ENCODE measurements around the gene TMEM196.

DNA sequence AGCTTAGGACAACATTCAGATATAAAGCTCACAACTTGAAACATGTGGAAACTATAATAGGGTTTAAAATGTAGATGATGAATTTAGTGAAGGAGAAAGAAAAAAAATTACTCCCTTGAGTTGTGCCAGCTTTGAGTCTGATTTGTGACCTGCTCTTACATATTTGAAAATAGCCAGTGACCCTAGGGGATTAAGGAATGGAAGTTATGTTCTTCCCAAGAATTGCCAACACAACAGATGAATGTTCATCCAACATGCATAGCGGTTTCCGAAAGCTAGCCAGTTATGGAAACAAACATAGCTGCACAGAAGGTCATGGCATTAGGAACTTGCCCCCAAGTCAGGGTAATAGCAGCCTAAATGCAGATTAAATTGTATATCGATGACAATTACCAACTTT, 10.8 kb downstream of the TMEM196 start:
- TF ChIP-seq, protein P1, sequence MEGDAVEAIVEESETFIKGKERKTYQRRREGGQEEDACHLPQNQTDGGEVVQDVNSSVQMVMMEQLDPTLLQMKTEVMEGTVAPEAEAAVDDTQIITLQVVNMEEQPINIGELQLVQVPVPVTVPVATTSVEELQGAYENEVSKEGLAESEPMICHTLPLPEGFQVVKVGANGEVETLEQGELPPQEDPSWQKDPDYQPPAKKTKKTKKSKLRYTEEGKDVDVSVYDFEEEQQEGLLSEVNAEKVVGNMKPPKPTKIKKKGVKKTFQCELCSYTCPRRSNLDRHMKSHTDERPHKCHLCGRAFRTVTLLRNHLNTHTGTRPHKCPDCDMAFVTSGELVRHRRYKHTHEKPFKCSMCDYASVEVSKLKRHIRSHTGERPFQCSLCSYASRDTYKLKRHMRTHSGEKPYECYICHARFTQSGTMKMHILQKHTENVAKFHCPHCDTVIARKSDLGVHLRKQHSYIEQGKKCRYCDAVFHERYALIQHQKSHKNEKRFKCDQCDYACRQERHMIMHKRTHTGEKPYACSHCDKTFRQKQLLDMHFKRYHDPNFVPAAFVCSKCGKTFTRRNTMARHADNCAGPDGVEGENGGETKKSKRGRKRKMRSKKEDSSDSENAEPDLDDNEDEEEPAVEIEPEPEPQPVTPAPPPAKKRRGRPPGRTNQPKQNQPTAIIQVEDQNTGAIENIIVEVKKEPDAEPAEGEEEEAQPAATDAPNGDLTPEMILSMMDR (conservative IDR thresholded peaks at IDR 0.05 in 1 of 2, IDR thresholded peaks at IDR 0.05 in 1 of 2; ENCODE audit: extremely low read depth in 1 of 2, insufficient read depth in 1 of 2, low read depth in 1 of 2, low read length in 2 of 2): no peak
- no peak for TF ChIP-seq EZH2 (IDR thresholded peaks at IDR 0.05; ENCODE audit: borderline replicate concordance, low read length)
